GM21381 (cell line): Measurements from ENCODE around the gene SAMMSON.

ENCODE experiments used
- ATAC-seq: cut with Tn5 transposase; IDR thresholded peaks from one replicate; pipeline ENCODE4 v1.9.1; 2021; ENCODE audit warnings: mild to moderate bottlenecking, moderate library complexity; ENCODE audit not compliant: unreplicated experiment

SAMMSON gene

DNA sequence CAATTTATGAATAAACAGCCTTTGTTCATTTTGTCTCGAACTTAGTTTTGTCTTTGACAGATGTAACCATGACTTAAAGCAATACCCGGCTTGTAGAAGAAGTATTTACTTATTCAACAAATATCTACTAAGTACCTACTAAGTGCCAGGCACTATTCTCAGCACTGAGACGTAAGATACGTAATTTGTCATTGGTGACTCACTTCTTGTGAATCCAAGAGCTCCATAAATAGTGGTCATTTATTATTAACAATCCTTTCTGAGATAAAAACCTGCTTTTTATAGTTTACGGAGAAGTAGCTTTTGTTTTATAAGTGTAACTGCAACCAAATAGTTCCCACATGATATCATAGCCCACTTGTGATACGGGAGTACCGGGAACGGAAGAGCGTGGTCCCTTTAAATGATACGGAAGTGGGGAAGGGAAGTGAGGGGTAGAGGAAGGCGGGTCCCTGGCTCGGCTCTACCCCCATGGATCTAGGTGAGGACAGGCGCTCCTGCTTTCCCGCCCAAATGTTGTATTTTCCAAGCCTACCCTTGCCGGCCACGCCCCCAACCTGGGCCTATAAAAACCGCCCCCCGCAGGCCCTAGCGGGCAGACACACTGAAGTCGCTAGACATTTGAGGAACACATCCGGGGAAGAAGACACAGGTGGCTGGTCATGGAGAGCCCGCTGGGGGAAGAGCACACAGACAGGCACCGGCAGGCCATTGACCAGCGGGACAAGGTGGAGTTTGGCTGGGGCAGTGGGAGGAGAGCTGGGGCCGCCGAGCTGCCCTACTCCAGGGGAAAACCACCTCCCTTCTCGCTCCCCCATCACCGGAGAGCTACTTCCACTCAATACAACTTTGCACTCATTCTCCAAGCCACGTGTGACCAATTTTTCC lies at the start of gene SAMMSON:
TSS of gene SAMMSON (plus strand) at position 594 of the 888 bp plus-strand sequence.
- ATAC-seq: no peak

DNA sequence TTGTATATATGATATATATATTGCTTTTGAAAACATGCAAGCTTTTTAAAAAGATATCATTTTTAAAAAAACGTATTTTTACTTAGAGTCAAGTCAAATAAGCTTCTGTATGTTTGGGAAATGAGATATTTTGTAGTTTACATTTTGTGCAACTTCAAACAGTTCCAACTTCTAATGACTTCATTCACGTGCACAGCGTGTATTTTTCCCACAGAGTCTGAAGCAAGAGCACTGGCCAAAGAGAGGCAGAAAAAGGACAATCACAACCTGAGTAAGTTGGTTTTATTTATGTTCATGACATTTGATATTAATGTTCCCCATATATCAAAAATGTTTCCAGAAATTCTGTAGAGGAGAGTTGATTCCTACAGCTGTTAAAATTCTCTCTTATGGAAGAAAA lies 47.9 kb upstream of the SAMMSON start:
- ATAC-seq: no peak

DNA sequence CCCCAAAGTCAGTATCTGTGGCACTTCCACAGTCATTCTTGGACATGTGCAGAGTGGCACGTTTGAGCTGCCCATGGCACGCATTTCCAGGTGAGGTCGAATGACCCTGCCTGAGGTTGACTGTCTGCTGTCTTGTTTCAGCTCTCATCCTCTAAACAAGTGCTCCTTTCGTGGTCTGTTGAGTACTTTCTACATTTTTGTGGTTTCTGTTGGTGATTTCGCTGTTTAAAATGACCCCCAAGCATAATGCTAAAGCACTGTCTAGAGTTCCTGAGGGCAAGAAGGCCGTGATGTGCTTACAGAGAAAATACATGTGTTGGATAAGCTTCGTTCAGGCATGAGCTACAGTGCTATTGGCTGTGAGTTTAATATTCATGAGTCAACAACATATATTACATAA lies 40.0 kb upstream of the SAMMSON start:
- no peak for ATAC-seq

DNA sequence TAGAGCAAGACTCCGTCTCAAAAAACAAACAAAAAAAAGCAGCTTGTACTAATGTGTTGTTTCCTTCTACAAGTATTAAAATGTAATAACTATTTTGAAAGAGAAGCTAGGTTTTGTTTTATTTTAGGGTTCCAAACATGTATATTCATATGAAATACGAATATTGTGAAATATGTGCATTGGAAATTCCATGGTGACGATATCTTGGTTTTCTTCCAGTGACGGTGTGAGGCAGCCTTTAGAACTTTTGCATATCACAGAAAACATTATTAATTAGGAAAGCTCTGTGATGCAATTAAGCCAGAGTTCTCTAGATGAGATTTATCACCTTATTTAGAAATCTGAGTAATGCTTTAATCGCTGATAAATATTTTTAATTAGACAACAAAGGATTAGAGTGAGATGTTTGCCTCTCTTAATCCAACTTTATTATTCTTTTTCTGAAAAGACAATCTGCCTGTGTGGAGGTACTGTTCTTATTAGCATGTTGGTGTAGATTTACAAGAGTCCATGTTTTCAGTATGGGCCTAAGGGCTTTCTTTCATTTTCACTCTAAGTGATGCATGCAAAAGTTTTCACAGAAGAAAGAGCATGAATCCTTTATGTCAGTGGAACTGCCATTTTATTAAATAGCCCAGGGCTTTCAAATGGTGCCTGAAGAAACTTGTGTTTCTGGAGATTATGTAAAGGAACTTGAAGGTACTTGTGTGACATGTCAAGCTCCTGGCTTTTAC lies 37.7 kb upstream of the SAMMSON start:
- ATAC-seq: no peak

DNA sequence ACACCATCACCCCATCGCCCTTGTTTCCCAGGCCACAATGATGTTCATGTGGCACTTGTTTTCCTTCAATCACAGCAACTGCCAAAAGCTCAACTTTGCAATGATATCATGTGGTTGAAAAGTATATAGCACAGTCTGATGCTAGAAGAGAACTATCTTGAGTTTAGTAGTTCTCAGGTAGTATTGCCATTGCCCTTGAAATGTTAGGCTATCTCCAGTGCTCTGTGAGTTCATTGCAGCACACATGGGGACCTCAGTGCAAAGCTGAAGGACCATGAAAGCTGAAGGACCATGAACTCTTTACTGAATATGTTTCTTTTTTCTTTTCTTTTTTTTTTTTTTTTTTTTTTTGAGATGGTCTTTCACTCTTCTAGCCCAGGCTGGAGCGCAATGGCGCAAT lies 35.9 kb upstream of the SAMMSON start:
- no peak for ATAC-seq

DNA sequence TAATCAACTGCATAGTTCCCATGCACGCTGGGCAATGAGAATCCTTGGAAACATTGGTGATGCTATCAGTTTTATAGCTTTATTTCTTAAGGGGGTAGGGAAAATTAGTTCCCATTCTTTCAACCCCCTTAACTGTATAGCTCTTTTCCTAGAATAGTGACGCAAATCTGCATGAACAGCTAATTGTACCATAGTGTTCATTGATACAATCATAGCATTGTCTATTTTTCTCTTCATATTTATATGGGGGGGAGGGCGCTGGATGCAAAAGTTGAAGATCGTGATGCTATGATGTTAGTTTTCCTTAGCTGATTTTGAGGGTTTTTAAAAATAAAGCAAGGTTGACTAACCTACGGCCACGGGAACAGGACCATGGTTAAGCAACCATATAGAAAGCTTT lies 32.4 kb upstream of the SAMMSON start:
- no peak for ATAC-seq

DNA sequence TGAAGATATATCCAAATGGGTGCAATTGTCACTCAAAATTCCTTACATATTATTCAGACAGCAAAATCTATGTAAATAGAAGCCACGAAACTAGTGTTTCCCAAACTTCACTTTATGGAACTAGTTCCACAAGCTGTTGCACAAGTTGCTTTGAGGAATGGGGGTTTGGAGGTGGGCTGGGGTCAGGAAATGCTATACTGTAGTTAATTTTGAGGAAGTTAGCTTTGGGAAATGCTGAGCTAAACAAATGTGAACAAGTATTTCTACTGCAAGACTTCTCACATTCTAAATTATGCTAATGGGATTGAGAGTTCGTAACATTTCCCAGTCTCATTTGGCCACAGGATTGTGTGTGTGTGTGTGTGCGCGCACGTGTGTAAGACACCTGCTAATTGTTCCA lies 28.7 kb upstream of the SAMMSON start:
- no peak for ATAC-seq

DNA sequence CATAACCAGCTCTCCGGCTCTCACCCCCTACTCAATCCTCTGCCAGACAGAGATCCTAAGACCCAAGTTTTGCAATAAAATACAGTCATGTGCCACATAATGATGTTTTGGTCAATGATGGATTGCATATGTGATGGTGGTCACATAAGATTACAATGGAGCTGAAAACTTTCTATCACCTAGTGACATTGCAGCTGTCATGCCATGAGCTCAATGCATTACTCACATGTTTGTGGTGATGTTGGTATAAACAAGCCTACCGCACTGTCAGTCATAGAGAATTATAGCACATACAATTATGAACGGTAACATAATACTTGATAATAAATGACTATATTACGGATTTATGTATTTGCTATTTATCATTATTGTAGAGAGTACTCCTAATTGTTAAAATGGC lies 26.9 kb upstream of the SAMMSON start:
- ATAC-seq: no peak

DNA sequence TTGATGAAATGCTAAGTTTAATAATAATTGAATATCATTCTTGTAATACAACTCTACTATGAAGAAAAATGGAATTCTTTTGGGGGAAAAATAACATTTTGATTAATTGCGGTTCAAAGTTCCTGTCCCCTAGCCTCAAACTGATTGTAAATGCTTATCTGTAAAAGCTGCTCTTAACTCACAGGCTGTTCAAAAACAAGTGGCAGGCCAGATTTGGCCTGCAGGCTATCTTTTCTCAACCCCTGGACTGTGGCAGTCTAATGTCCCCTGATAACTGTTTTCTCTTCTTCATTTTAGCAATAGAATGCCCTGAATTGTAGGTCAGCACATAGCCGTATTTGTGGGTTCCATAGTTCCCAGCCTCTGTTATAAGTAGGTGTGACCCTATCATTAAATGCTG lies 23.5 kb upstream of the SAMMSON start:
- ATAC-seq: no peak

DNA sequence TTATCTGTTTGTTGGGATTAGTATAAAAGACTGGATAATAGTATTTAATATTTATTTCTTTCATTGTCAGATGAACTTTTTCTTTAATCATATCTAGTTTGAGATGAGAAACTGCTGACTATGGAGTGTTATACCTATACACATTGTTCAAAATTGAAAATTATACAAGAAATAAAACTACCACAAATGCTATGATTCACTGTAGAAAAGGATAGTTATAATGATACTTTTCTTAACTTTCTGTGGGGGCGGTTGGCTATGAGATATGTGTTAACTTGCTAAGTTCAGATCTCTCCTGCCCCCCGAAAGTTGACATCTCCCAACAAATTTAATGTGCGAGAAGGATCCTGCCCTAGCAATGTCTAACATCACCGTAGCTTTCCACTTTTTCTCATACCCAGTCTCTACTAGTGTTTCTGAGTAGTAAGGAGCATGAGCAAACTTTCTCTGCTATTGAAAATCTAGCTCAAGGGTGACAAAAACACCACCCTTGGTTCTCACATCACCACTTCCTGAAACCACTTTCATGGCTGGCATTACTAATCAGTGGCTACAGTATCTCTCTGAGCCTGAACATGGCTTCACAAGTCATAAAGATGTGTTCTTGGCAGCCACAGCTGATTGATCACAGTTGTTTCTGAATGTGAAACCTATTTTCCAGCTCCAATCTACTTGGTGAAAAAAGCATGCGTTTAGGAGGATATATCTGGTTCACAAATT lies 15.8 kb upstream of the SAMMSON start:
- no peak for ATAC-seq

DNA sequence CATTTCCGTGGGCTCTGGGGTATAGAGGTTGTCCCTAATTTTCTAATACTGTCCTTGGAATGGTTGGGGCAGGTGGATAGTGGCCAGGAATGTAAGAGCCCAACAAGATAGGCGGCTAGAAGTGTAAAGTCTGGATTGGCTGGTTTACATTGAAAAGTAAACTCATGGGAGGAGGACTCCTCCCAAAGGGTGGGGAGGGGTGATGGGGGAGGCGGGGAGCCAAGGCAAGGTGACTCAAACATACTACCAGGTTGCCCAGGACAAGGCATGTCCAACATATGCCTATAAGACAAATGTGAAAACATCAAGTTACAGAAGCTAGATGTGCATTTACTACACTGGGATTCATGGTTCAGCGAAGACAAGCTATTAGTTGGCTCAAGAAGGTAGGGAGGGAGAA lies 14.3 kb upstream of the SAMMSON start:
- no peak for ATAC-seq

DNA sequence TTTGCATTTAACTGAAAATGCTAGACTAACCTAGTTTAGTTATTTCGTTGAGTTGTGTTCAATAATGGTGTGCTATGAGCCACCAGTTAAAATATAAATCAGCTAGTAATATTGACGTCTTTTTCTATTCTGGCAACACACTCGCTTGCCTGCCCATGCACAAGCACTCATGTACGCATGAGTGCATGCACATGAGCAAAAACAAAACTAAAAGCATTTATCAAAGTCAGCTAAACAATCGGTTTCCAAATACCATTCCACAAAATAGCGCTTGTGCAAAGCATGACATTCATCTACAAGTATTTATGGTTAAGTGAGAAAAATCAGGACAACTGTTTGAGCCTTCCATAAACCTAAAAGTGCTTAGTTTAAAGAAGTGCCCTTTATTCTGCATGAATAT lies 13.1 kb upstream of the SAMMSON start:
- ATAC-seq: no peak

DNA sequence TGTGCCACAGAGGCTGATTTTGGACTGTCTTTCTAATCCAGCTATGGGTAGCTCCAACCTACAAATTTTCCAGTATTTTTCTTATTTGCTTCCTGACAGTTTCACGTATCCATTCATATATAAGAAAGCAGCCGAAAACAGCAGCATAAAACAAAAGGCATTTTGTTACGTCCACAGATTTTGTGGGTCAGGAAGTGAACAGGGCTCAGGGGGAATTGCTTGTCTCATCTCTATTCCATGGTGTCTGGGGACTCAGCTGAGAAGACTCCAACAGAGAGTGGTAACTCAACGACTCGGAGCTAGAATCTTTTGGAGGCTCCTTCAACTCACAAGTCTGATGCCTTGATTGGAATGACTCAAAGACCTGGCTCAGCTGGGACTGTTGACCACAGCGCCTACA lies 11.7 kb upstream of the SAMMSON start:
- ATAC-seq: no peak

DNA sequence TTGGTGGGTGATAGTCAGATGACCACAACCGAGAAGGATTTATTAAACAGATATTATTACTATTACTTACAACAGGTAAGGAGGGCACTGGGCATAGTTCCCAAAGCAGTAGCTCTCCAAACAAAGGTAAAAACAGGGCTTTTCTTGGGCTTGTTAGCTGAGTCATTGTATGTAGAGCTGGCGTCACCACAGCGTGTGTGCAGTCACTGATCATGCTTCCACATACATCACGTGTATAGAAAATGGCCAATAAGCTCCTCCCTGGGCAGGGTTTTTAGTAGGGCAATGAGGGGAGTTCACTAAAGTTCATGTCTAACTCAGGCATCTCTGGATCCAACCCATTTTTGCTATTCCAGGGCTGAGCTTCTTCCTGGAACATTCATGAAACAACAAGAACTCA lies 5.8 kb upstream of the SAMMSON start:
- no peak for ATAC-seq

DNA sequence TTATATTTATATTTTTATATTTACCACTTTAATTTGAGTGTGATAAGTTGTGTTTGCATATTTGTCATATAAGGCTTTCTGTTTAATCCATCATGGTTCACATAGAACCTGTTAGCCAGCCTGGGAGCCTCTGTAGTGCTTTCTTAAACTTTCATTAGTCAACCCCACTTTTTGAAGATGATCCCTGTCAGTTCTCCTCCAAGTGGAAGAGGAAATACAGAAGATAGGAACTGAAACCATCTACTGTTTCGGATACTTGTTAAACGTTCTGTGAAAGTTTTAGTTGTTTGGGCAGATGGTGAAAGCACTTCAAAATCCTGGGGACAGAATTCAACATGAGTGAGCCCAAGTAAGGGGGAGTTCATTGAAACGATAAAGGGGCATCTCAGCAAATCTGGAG lies 4.6 kb upstream of the SAMMSON start:
- ATAC-seq: no peak

DNA sequence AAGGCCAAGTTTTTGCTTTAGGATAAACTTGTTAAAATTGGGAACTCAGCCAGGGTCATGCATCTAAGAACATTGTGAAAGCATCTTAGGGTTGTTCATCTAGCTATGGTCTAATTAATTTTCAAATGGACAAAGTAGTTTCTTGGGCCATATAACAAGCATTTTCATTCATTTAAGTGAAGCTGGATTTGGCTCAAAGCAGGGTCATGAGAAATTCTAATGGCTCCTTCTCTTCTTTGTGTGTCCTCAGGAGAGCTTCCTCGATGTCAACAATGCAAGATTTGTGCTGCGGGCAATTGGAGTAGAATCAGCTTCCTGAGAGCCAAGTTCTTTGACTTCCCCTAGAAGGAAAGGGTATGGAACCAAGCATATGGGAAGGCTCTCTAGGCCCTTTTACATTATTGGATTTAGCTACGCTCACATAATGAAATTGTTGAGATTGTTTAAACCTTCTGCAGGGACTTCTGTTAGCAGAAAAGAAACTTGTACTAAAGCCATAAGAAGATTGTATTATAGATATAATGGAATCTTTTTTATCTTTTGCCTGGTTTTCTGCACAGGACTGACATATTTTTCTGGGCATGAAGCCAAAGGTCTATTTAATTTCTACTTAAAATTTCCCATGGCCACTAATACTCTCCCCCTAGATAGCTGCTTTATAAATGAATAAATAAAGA lies 1.8 kb upstream of the SAMMSON start:
- no peak for ATAC-seq

DNA sequence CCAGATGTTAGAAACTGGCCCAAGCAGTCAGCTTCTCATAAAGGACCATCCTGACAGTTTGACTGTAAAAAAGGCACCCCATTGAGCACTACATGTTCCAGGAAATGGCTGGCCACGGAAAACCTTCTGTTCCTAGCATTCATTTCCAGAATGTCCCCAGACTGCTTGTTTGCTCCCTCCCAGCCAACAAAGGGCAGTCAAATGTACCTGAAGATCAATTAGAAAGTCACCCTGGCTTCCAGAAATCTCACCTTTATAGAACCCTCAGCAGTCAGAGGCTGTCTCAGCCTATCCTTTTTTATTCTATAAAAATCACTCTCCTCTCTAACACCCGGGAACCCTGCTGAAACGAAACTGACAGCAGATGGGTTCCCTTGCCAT lies 784 bp upstream of the SAMMSON start:
- ATAC-seq: no peak

DNA sequence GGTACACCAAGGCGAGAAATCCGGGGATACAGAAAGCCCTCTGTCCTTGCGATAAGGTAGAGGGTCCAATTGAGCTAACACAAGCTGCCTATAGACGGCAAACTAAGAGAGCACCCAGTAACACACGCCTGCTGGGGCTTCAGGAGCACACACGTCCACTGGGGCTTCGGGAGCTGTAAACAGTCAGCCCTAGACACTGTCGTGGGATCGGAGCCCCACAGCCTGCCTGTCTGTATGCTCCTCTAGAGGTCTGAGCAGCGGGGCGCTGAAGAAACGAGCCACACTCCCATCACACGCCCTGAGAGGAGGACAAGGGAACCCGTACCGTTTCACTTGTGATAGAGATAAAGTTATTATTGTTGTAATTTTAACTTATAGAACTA lies 486 bp downstream of the SAMMSON start:
- ATAC-seq: no peak

DNA sequence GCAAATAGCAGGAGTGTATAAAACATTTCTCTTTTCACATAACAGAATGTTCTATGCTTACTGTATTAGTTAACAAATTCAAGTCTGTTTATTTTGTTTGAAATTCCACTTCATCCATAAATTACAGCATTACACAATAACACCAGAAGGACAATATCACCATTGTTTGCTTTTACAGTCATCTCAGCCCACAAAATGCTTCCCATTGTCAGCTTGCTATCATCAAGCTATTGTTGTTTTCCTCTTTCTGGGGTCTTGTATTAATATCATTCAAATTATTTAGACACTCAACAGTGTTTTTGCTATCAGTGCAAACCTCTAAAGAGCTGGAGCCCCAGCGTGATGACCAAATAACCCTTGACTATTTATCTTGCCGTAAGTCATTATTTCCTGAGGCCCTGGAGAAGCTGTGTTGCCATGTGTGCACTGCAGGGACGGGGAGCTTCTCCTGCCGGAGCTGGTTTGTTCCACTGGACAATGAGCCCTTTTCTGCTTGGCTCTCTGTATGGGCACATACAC lies 1.1 kb downstream of the SAMMSON start:
- ATAC-seq: no peak

DNA sequence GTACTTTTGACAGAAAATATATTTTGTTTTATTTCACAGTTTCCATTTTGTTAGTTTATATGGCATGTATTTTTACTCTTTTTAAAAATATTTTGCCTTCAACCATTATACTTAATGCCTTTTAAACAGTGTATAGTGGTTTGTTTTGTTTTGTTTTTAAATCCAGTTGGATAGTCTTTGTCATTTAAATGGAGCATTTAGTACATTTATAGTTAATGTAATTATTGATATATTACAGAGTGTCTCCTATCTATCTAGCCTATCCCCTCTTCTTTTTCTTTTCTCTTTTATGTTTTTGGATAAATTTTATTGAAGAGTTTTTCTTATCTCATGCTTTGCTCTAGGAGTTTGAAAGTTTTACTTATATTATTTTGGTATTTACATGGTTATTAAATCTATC lies 3.6 kb downstream of the SAMMSON start:
- no peak for ATAC-seq

DNA sequence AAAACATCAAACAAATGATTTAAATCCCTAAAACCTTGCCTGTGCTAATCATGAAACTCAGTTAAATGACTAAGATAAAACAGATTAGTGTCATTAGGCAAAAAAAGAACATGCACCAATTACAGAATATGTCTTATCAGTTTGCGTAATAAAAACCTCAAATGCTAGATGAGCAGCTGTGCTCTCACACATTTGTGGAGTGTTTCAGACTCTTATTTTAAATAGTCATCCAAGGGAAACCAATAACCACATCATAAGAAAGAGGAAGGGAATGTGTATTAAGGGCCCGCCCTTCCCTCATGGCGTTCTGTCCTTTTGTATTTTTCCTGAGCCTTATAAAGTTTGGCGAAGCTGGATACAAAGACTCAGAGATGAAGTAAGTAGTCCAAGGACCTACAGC lies 6.6 kb downstream of the SAMMSON start:
- ATAC-seq: no peak
